Subcutaneous abdominal adipose tissue (tissue), 5 donors: ENCODE measurements around the gene CDK5R2.
A peak's percentile ranks its signal among the peaks of the same experiment; 100 is the strongest.

Experiments
- H3K27ac ChIP-seq: one replicate; pipeline ENCODE4 v1.7.0; 2013; ENCODE audit warnings: low read depth, mild to moderate bottlenecking, inconsistent platforms, low read length, moderate library complexity
- H3K27me3 ChIP-seq, 5 donors: one replicate each; pipeline ENCODE4 v1.7.0; 2013; ENCODE audit warnings: low read length in 5 of 5, inconsistent platforms in 1 of 5; ENCODE audit not compliant: control insufficient read depth in 5 of 5, insufficient read depth in 4 of 5
- H3K36me3 ChIP-seq, 5 donors: one replicate each; pipeline ENCODE4 v1.7.0; 2013; ENCODE audit warnings: low read length in 5 of 5; ENCODE audit not compliant: control insufficient read depth in 5 of 5, insufficient read depth in 5 of 5
- H3K4me1 ChIP-seq, 5 donors: one replicate each; pipeline ENCODE4 v1.7.0; 2013; ENCODE audit warnings: low read length in 5 of 5, mild to moderate bottlenecking in 3 of 5, moderate library complexity in 1 of 5; ENCODE audit not compliant: control insufficient read depth in 5 of 5, insufficient read depth in 5 of 5
- H3K4me3 ChIP-seq, 5 donors: one replicate each; pipeline ENCODE4 v1.7.0; 2013; ENCODE audit warnings: low read length in 5 of 5, low read depth in 1 of 5
- H3K9ac ChIP-seq, 5 donors: one replicate each; pipeline ENCODE4 v1.7.0; 2013; ENCODE audit warnings: low read length in 5 of 5, mild to moderate bottlenecking in 4 of 5, moderate library complexity in 3 of 5
- H3K9me3 ChIP-seq, 5 donors: one replicate each; pipeline ENCODE4 v1.7.0; 2013; ENCODE audit warnings: low read length in 5 of 5; ENCODE audit not compliant: control insufficient read depth in 5 of 5
- donor health status: healthy.
- donor health status: healthy.
- donor health status: healthy.
- donor health status: healthy.
- donor health status: healthy.

Gene CDK5R2

GRCh38 chr2:218946621-218947020 lies 12.8 kb upstream of the CDK5R2 start:
- H3K4me3 ChIP-seq, result no peak overlapping the region

GRCh38 chr2:218952160-218952559 lies 7.3 kb upstream of the CDK5R2 start:
- no peak overlapping the region for H3K27ac ChIP-seq
- H3K9ac ChIP-seq, result no peak overlapping the region
- no peaks in the 10 kb centered on the region for H3K9me3 ChIP-seq
- H3K27me3 ChIP-seq, result peaks cover 4 to 13% (median 12%) of the 10 kb centered on the region in 5 donors
- no peaks in the 10 kb centered on the region for H3K36me3 ChIP-seq
- no peaks in the 10 kb centered on the region for H3K4me1 ChIP-seq
- no peak overlapping the region for H3K4me3 ChIP-seq

More at GRCh38 chr2:218946621-218947020, 12.8 kb upstream of the CDK5R2 start:
- no peak overlapping the region for H3K9ac ChIP-seq
- no peaks in the 10 kb centered on the region for H3K9me3 ChIP-seq
- H3K4me1 ChIP-seq, result no peaks in the 10 kb centered on the region
- peaks cover 4 to 22% (median 13%) of the 10 kb centered on the region in 5 donors for H3K27me3 ChIP-seq
- no peaks in the 10 kb centered on the region for H3K36me3 ChIP-seq
- no peak overlapping the region for H3K27ac ChIP-seq

GRCh38 chr2:218953366-218953954 lies 6.0 kb upstream of the CDK5R2 start:
- no peak overlapping the region for H3K27ac ChIP-seq
- H3K27me3 ChIP-seq, result peaks cover 10 to 25% (median 19%) of the 10 kb centered on the region in 5 donors
- no peaks in the 10 kb centered on the region for H3K36me3 ChIP-seq
- H3K4me1 ChIP-seq, result no peaks in the 10 kb centered on the region
- no peak overlapping the region for H3K9ac ChIP-seq
- no peak overlapping the region for H3K4me3 ChIP-seq
- no peaks in the 10 kb centered on the region for H3K9me3 ChIP-seq

- H3K9me3 ChIP-seq, result no peaks in the 10 kb centered on the region
- H3K36me3 ChIP-seq, result no peaks in the 10 kb centered on the region
- no peak overlapping the region for H3K27ac ChIP-seq
- no peak overlapping the region for H3K4me3 ChIP-seq
- H3K4me1 ChIP-seq, result peaks cover 0 to 7% (median 4%) of the 10 kb centered on the region in 5 donors
- H3K27me3 ChIP-seq, result peaks cover 19 to 32% (median 29%) of the 10 kb centered on the region in 5 donors
- no peak overlapping the region for H3K9ac ChIP-seq
These were observed 4.7 kb upstream of the CDK5R2 start for GRCh38 chr2:218954541-218955300.

GRCh38 chr2:218956039-218956438 lies 3.4 kb upstream of the CDK5R2 start:
- Histone ChIP-seq H3K27me3 (peaks cover 30 to 43% (median 37%) of the 10 kb centered on the region in 5 donors), H3K27ac (no peak overlapping the region), H3K9ac (no peak overlapping the region), H3K9me3 (no peaks in the 10 kb centered on the region), H3K36me3 (no peaks in the 10 kb centered on the region), H3K4me3 (no peak overlapping the region), H3K4me1 (peaks cover 0 to 16% (median 10%) of the 10 kb centered on the region in 5 donors)

- Histone ChIP-seq H3K27me3 (peaks cover 42 to 55% (median 52%) of the 10 kb centered on the region in 5 donors), H3K4me3 (no peak overlapping the region), H3K9me3 (no peaks in the 10 kb centered on the region), H3K4me1 (peaks cover 0 to 17% (median 12%) of the 10 kb centered on the region in 5 donors), H3K27ac (no peak overlapping the region), H3K9ac (no peak overlapping the region), H3K36me3 (no peaks in the 10 kb centered on the region)
These were observed 1.8 kb upstream of the CDK5R2 start for GRCh38 chr2:218957671-218958070.

GRCh38 chr2:218958276-218958675 lies 1.2 kb upstream of the CDK5R2 start:
- peaks cover 0 to 23% (median 13%) of the 10 kb centered on the region in 5 donors for H3K4me1 ChIP-seq
- peaks cover 48 to 59% (median 58%) of the 10 kb centered on the region in 5 donors for H3K27me3 ChIP-seq
- H3K9me3 ChIP-seq, result no peaks in the 10 kb centered on the region
- H3K4me3 ChIP-seq, result no peak overlapping the region
- no peak overlapping the region for H3K27ac ChIP-seq
- H3K9ac ChIP-seq, result no peak overlapping the region
- no peaks in the 10 kb centered on the region for H3K36me3 ChIP-seq

- Histone ChIP-seq H3K27ac (no peak overlapping the region), H3K9me3 (no peaks in the 10 kb centered on the region), H3K4me1 (peaks cover 0 to 23% (median 13%) of the 10 kb centered on the region in 5 donors), H3K27me3 (peaks cover 57 to 72% (median 68%) of the 10 kb centered on the region in 5 donors), H3K36me3 (no peaks in the 10 kb centered on the region), H3K4me3 (peak overlapping the region in 2 of 5 donors; percentile 38 to 50), H3K9ac (no peak overlapping the region)
These were observed 369 bp downstream of the CDK5R2 start for GRCh38 chr2:218959761-218960308.

GRCh38 chr2:218960309-218961165 lies 1.1 kb downstream of the CDK5R2 start:
- no peaks in the 10 kb centered on the region for H3K9me3 ChIP-seq
- no peak overlapping the region for H3K9ac ChIP-seq
- peaks cover 0 to 23% (median 13%) of the 10 kb centered on the region in 5 donors for H3K4me1 ChIP-seq
- H3K27ac ChIP-seq, result no peak overlapping the region
- H3K36me3 ChIP-seq, result no peaks in the 10 kb centered on the region
- H3K4me3 ChIP-seq, result peak overlapping the region in 1 of 5 donors; percentile 16
- peaks cover 53 to 71% (median 66%) of the 10 kb centered on the region in 5 donors for H3K27me3 ChIP-seq
